DMS53 (cell line): Measurements from ENCODE around the gene MPND.
A peak's percentile ranks its signal among the peaks of the same experiment; 100 is the strongest.

Experiments
- DNase-seq: peaks from one replicate; lab custom pipeline; 2025; lab: John Stamatoyannopoulos, UW

MPND gene

GRCh38 chr19:4366666-4367335 is 23.4 kb downstream of the MPND start:
- DNase-seq: no peak

GRCh38 chr19:4367336-4367723 is 24.0 kb downstream of the MPND start:
- no peak for DNase-seq

DNA sequence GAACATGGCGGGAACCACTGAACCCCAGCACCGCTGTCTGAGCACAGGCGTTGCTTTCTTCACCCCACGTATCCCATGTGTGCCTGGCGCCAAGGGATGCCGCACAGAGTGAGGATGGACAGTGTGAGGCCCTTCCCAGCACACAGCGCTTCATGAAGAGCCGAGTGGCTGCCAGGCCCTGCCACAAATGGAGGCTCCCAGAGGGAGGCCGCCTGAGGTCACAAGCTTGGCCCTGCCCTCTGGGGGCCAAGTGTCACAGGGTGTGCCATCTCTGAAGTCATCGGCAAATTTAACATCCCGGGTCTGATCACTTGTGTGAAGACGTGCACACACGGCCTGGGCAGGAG is 24.4 kb downstream of the MPND start:
- DNase-seq: no peak

DNA sequence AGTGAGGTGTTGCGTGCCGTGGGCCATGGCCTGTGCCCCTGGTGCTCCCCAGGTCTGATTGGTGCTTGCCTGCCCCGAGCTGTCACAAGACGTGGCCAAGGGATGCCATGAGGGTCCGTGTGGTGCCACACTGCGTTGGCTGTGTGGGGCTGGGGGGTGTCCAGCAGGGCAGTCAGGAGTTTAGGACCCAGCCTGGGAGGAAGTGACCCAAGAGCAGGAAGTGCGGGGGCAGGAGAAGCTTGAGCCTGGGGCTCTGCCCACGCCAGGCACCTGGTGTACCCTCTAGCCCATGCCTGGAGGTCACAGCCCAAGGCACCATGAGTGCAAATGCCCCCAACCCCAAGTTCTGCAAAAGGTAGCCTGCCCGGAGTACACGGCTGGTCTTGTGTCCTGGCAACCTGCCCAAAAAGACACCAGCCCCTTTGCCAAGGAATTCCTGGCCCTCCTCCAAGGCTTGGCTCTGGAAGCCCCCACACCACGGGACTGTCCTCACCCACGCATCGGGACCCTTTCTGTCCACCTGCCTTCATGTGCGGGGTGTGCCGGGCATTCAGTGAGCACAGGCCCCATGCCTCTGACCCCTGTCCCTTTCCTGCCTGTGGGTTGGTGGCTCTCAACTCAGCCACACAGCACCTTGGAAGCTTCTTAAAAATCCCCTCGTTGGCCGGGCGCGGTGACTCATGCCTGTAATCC is 24.9 kb downstream of the MPND start:
- DNase-seq: no peak

GRCh38 chr19:4369109-4369887 is 25.9 kb downstream of the MPND start:
- DNase-seq: peak; percentile 62

GRCh38 chr19:4369888-4370260 is 26.5 kb downstream of the MPND start:
- DNase-seq: peak; percentile 61

DNA sequence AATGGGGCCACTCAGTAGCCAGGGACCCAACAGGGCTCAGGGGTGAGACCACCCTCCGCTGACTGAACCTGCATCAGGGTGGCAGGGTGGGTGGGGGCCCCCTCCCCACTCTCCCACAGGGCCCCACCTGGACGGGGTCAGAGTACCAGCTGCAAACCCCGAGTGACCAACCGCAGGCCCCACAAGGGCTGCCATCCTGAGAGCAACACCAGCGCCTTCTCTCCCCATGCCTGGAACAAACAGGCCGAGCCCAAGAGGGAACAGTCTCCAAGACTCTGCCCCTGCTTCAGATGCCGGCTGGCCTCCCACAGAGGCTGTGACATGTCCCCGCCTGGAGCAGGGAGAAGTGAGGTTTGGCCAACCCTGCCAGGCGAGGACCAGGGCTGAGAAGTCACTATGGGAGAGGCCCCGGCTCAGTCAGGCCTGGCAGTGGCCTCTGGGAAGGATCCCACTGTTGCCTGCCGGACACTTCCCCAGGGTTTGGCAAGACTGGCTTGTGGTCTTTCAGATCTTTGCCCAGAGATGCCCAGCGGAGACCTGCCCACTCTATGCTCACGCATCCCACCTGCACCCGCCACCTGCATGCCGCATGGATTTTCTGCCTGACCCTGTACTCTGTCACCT is 27.2 kb downstream of the MPND start:
- no peak for DNase-seq

GRCh38 chr19:4371247-4372164 is 28.1 kb downstream of the MPND start:
- no peak for DNase-seq

DNA sequence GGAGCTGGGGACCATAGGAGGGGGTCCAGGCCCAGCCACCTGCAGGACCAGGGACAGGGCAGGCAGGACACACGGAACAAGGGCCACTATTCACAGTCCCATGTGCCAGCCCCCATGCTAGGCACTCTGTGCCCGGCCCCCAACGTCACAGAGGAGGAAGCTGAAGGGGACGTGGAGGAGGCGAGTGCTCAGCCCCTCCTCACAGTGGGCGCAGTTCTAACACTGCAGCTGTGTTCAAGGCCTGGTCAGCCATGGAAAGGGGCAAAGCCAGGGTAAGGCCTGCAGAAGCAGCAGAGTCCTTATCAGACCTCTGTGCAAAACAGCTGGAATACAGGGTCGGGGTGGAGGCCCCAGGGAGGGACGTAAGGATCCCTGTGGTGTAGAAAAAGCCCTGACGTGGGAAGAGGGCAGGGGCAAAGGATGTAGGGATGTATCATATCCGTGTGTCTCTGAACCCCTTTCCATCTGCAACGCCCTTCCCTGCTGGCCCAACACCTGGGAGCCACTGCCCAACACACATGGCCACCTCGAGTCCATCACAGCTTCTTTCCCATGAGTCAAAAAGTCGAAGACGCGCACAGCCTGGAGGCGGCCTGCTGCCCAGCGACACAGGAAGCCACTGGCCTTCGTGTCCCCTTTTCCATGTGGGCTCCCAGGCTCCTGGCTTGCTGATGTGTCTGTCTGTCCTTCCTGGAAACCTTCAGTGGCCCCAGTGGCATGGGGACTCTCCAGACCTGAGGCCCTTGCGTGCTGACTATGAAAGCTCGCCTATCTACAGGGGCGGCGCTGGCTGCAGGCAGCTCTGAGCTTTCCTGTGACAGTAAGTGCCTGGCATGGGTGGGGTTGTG is 29.0 kb downstream of the MPND start:
- DNase-seq: no peak

- DNase-seq: no peak
Measured at GRCh38 chr19:4373013-4373367, 29.6 kb downstream of the MPND start.

DNA sequence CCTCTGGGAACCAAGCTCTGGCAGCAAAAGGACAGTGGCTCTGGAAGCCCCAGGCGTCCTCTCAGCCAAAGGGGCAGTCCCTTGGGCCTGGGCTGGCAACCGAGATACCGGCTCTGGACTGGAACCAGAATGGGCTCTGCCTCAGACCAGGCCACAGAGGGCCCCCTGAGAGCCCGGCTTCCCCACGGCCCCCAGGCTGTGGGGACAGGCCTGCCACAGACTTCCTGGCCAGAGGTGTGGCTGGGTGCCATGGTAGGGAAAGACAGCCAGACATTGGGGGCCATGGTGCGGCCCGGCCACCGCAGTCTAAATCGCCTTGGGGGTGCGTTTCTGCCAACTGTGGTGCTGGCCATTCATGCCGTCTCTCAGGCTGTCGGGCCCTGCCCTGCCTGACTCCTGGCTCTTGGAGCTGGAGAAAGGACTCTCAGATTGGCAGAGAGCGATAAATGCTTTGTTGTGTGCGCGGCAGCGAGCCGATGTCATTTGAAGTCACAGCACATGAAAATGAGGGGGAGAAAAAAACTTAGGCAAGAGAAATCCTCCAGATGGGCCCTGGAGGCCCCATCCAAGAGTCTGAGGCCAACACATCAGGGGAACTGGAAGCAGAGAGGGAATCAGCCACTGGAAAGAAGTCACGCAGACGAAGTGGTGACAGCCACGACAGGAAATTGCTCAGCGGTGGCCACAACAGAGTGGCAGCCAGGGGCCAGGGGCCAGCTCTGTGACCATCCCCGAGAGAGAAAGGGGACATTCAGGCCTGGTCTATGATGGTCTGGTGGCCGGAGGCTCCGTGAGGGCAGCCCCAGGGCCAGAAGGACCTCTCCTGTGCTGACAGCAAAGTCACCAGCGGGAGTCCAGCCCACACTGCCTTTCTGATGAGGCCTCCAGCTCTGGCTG is 30.5 kb downstream of the MPND start:
- DNase-seq: no peak

- peak; percentile 83 for DNase-seq
Measured at GRCh38 chr19:4374498-4375163, 31.3 kb downstream of the MPND start.

GRCh38 chr19:4375164-4376027 is 32.0 kb downstream of the MPND start:
- peak; percentile 93 for DNase-seq

DNA sequence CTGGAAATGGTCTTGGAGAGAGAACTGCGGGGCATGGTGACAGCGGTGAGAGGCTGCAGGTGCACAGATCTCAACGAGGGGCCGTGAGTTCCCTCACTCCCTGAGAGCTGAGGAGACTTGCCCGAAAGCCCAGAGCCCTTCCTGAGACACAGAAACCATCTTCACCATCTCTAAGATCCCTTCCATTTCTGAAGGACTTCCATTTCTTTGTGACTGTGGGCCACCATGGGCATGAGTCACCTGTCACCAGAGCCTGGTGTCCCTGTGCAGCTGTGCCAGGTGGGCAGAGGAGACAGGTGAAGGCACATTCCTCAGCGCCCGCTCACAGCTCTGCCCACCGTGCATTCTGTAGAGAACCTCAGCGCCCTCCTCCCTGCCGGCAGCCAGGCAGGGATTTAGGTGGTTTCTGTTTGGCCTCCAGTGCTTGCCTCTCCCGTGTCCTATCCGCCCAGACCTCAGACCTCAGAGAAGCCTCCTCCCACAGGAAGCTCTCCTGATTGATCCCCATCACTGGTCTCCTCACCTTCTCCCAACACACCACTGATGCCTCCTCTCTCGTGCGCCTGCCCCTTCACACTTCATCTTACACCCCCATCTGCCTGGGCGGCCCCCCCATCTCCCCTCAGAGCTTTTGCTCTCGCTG is 32.8 kb downstream of the MPND start:
- DNase-seq: peak; percentile 77

- DNase-seq: no peak
Measured at GRCh38 chr19:4376671-4376990, 33.3 kb downstream of the MPND start.

DNA sequence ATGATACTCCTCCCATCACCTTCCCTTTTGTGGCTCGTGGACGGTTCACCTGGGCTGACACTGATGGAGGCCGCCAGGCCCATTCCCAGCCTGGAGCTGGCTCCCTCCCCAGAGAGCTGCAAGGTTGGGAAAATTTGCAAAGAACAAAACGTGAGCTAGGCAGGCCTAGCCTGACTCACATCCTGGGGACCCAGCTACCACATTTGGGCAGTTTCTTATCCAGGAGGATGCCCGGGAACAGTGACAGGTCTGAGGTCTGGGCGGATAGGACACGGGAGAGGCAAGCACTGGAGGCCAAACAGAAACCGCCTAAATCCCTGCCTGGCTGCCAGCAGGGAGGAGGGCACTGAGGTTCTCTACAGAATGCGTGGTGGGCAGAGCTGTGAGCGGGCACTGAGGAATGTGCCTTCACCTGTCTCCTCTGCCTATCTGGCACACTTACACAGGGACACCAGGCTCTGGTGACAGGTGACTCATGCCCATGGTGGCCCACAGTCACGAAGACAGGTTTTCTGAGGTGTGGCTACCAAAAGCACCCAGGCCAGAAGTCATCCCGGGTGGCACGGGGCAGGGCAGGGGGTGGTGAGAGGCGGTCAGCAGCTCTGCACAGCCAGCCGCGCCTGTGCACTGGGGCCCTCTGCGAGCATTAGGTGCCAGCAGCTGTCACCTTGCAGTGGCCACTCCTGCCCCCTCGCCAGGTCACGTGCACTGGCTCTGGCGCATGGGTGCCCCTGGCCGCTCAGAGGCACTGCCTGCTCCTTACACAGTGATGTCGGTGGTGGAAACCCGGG is 33.8 kb downstream of the MPND start:
- DNase-seq: peak; percentile 57

DNA sequence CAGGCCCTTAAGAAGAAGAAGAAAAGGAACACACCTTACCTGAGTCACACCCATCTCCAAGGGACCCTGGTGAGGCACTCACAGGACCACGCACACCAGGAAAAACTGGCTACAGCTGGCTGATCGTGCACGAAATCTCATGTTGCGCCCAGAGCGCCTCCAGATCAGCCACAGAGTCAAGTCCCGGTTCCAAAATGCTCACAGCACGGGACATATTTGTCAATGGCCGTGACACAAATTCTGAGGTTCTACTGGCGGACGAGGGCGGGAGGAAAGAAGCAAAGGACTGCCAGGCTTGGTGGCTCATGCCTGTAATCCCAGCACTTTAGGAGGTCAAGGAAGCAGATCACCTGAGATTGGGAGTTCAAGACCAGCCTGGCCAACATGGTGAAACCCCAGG is 35.5 kb downstream of the MPND start:
- no peak for DNase-seq
